NK-92 treated with Interleukin-12 subunit alpha and Interleukin-12 subunit beta, amount 100 ng/mL, for 24 hours (cell line): ENCODE measurements around the gene TTLL9.

Experiments used
- DNase-seq: peaks from one replicate; lab custom pipeline; 2025; lab: John Stamatoyannopoulos, UW

TTLL9 gene

GRCh38 chr20:31979713-31980426, 109.4 kb downstream of the TTLL9 start:
- DNase-seq: no peak

DNA sequence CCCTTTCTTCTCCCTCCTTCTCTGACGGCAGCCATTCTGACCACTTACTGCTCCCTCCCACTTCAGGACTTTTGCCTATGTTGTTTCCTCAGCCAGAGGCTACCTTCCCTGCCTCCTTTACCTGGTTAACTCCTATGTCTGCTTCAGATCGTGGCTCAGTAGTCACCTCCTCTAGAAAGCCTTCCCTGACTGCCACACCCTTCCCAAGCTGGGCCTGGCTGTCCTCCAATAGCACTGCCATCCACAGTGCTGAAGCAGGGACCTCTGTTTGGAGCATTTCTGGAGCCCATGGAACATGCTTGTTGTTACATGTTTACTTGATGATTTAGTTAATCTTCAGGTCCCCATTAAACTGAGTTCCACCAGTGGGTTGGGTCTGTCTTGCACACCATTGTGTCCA, 111.3 kb downstream of the TTLL9 start:
- no peak for DNase-seq

GRCh38 chr20:31984981-31985471, 114.6 kb downstream of the TTLL9 start:
- no peak for DNase-seq

DNA sequence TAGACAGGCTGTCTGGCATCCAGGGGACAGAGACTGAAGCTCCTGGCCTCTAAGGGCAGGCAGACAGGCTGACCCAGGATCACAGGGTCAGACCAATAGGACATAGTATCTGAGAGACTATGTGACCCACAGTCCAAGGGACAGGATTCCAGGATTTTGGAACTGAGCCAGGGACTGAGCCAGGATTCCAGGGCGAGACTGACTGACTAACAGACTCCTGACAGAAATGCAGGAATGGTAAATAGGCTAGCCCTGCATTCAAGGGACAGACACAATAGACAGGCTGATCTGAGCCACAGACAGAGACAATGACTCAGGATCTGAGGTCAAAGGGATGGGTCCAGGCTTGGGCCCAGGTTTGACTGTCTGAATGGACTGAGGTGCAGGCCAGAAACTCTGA, 117.3 kb downstream of the TTLL9 start:
- DNase-seq: no peak

DNA sequence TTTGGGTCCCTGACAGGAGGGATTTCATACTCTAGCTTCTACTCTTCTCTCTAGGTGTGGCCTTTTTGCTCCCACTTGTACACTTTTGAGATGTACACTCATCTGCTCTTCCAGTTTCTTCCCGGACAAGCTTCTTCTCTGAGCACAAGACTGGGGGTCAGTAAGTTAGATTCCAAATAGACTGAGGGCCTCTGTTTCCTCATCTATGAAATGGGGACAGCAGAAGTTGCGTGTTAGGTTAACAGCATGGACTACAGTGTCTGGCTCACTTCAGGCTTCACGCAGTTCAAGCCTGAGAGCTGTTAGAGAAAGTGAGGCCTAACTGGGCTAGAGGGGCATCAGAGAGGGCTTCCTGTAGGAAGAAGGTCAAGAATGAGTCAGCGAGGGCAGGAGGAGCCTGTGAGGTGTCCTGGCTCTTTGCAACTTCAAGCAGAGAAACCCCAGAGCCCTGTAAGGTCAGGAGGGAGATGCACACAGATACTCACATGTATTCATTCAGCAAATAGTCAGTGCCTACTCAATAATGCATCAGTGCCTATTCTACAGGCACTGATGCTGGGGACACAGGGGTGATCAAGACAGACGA, 118.1 kb downstream of the TTLL9 start:
- no peak for DNase-seq

DNA sequence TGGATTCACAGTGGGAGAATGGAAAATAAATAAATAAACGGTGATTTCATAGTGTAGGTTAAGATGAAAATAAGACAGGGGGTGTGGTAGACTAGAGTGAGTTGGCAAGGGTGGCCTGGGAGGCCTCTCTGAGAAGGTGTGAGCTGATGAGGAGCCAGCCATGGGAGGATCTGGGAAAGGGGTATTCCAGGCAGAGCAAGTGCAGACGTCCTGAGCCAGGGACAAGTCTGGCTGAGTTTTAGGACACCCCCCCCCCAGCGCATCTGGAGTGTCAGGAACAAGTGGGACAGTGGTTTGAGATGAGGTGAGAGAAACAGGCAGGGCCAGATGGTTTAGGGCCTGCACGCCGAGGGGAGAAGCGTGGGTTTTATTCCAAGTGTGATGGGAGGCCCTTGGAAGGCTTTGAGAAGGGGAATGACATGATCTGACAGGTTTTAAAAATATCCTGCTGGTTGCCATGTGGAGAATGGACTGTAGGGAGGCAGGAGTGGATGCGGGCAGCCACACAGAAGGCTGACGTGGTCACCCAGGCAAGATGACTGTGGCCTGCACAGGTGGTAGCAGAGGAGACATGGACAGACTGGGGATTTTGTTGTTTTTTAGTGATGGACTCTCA, 118.7 kb downstream of the TTLL9 start:
- no peak for DNase-seq

- no peak for DNase-seq
These were observed 120.4 kb downstream of the TTLL9 start for GRCh38 chr20:31990641-31991338.

DNA sequence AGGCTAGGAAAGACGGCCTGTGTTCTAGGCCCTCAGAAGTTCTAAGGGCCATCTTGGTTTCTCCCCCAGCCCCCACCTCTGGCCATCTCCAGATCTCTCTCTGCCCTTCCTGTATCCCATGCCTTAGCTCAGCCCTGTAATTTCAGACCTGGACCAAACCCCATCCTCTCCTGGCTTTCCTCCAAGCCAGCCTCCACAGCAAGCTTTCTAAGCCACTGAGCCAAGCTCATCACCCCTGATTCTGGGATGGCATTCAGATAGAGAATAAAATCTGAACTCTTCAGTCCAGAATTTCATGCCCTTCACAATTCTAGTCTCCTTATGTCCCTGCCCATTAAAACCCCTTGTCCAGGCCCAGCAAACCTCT, 120.9 kb downstream of the TTLL9 start:
- no peak for DNase-seq

GRCh38 chr20:31992086-31992485, 121.7 kb downstream of the TTLL9 start:
- DNase-seq: no peak
